ENCODE results near the gene TTC7B. TPM values are rescaled to one million over a fixed set of nuclear protein-coding genes. Genes with fewer than 3 reads are reported as not detected.

TTC7B gene
- total and polyA plus RNA-seq, 12 donors, result 10.0 to 58.4 (median 24.7) TPM

- no peak for TF ChIP-seq POLR2A (IDR thresholded peaks at IDR 0.05)
- no peak for TF ChIP-seq CTCF (IDR thresholded peaks at IDR 0.05)
- H3K4me3 ChIP-seq, result no peak overlapping the region
- H3K27ac ChIP-seq, result no peak overlapping the region
- intact Hi-C loops (cut with DNase I), result no loop called here
- peaks cover 0 to 7% of the 10 kb centered on the region in 2 donors for H3K4me1 ChIP-seq (replicated peaks in 1 of 2)
- WGBS, 4 donors, result 59 to 68% (median 67%) methylated on average over 3 of the region's 3 CpGs
- no peaks in the 10 kb centered on the region for H3K9me3 ChIP-seq (replicated peaks in 1 of 3)
- no peak for DNase-seq
- H3K27me3 ChIP-seq, result no peaks in the 10 kb centered on the region
- H3K36me3 ChIP-seq (replicated peaks in 1 of 2), result no peaks in the 10 kb centered on the region
Measured at GRCh38 chr14:90642244-90642717, 173.9 kb downstream of the TTC7B start.

GRCh38 chr14:90641615-90642243 lies 174.5 kb downstream of the TTC7B start:
- peaks cover 0 to 7% of the 10 kb centered on the region in 2 donors for H3K4me1 ChIP-seq (replicated peaks in 1 of 2)

GRCh38 chr14:90641168-90641567 lies 175.1 kb downstream of the TTC7B start:
- H3K36me3 ChIP-seq (replicated peaks in 1 of 2), result no peaks in the 10 kb centered on the region
- H3K27me3 ChIP-seq, result no peaks in the 10 kb centered on the region
- TF ChIP-seq POLR2A (IDR thresholded peaks at IDR 0.05), result no peak
- no peak for TF ChIP-seq CTCF (IDR thresholded peaks at IDR 0.05)
- 90 to 96% (median 91%) methylated on average over 3 of the region's 3 CpGs for WGBS, 4 donors
- no peak overlapping the region for H3K4me3 ChIP-seq
- H3K4me1 ChIP-seq (replicated peaks in 1 of 2), result peaks cover 0 to 7% of the 10 kb centered on the region in 2 donors
- H3K27ac ChIP-seq, result no peak overlapping the region
- intact Hi-C loops (cut with DNase I), result no loop called here
- no peaks in the 10 kb centered on the region for H3K9me3 ChIP-seq (replicated peaks in 1 of 3)
- no peak for DNase-seq

More at GRCh38 chr14:90641615-90642243, 174.5 kb downstream of the TTC7B start:
- WGBS, 4 donors, result 75 to 88% (median 82%) methylated on average over 6 of the region's 6 CpGs
- H3K27ac ChIP-seq, result no peak overlapping the region
- intact Hi-C loops (cut with DNase I), result no loop called here
- no peaks in the 10 kb centered on the region for H3K36me3 ChIP-seq (replicated peaks in 1 of 2)
- no peak for TF ChIP-seq CTCF (IDR thresholded peaks at IDR 0.05)
- TF ChIP-seq POLR2A (IDR thresholded peaks at IDR 0.05), result no peak
- H3K4me3 ChIP-seq, result no peak overlapping the region
- H3K27me3 ChIP-seq, result no peaks in the 10 kb centered on the region
- DNase-seq, result no peak
- H3K9me3 ChIP-seq (replicated peaks in 1 of 3), result no peaks in the 10 kb centered on the region

GRCh38 chr14:90639641-90640040 lies 176.6 kb downstream of the TTC7B start:
- Histone ChIP-seq H3K4me1 (replicated peaks in 1 of 2) (no peaks in the 10 kb centered on the region), H3K27ac (no peak overlapping the region), H3K4me3 (no peak overlapping the region), H3K36me3 (replicated peaks in 1 of 2) (no peaks in the 10 kb centered on the region), H3K27me3 (no peaks in the 10 kb centered on the region), H3K9me3 (replicated peaks in 1 of 3) (no peaks in the 10 kb centered on the region)
- WGBS, 4 donors, result 89 to 93% (median 92%) methylated on average over 9 of the region's 9 CpGs
- TF ChIP-seq CTCF (IDR thresholded peaks at IDR 0.05), result no peak
- no peak for TF ChIP-seq POLR2A (IDR thresholded peaks at IDR 0.05)
- DNase-seq, result no peak
- intact Hi-C loops (cut with DNase I), result no loop called here

Data from adrenal gland (tissue), 12 donors.